Measurements from ENCODE around the gene SCO2.
"Not testable (repeated sequence)": the region's sequence is repeated elsewhere in the genome, so short reads cannot be mapped to it uniquely, and the experiment has no call there.

The SCO2 gene

DNA sequence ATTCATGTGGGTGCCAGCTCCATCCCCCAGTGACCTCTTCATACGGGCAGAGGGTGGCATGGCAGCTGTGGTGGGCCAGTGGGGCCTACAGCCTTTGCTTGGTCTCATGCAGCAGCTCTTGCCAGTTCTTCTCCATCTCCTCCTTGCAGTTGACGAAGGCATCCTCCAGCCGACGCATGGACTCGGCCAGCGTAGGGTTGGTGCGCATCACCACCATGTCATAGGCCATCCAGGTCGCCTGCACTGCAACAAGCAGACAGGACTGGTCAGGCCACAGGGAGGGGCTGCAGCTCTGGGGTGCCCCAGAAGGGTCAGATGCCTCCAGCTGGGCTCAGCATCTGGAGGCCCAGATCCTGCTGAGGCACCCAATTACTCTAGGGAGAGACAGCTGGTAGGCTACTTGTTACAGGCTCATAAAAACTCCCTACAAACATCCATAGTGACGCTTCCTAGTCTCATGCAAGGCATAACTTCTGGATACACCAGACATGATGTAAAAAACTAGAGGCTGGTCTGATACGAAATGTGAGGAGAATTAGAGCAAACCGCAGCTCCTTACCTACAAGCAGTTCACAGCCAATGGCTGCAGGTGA lies 25.9 kb upstream of the SCO2 start:
- no peak for DNase-seq (ENCODE audit: low read depth)

DNA sequence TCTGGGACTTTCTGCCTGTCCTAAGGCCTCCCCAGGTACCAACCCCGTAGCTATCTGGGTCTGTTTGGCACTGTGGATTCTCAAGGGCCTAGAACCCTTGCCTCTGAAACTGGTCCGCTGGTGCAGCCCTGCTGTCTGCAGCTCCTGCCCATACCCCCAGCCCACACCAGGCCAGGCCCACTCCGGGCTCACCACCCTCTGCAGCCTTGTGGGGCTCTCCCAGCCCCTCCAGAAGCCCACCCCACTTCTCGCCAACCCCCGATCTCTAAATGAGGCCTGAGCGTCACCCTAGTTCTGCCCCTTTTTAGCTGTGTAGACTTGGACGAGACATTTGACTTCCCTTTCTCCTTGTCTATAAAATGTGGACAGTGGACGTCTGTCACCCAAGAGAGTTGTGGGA lies 25.0 kb upstream of the SCO2 start:
- no peak for DNase-seq (ENCODE audit: low read depth)

GRCh38 chr22:50548921-50549790 lies 23.8 kb upstream of the SCO2 start:
- no peak for DNase-seq (ENCODE audit: low read depth)

DNA sequence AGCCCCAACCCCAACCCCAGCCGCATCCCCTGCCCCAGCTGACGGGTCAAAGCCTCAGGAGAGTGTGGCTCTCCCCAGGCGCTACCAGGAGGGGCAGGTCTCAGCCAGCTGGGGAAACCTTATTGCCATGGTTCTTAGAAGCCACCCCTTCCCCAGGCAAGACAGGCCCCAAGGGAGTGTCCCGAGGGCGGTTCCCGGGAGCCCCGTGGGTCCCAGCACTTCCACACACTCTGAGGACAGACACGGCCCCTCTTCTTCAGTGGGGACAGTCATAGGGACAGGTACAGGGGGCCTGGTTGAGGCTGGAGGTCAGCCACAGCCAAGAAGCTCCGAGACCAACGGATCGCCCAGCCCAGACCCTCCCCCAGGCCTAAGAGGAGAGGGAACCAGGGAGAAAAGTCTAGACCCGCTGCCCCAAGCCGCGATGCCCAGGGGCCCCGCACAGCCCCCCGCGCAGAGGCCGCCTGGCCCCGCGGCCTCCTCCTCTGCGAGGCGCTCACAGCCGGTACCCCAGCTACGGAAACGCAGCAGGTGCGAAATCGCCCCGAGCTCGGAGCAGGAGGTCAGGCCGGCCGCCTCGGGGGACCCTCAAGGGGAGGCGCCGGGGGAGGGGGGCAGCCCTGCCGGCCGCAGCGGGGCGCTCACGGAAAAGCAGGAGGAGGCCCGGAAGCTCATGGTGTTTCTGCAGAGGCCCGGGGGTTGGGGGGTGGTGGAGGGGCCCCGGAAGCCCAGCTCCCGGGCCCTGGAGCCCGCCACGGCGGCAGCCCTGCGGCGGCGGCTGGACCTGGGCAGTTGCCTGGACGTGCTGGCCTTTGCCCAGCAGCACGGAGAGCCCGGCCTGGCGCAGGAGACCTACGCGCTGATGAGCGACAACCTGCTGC lies 22.9 kb upstream of the SCO2 start:
- no peak for DNase-seq (ENCODE audit: low read depth)

DNA sequence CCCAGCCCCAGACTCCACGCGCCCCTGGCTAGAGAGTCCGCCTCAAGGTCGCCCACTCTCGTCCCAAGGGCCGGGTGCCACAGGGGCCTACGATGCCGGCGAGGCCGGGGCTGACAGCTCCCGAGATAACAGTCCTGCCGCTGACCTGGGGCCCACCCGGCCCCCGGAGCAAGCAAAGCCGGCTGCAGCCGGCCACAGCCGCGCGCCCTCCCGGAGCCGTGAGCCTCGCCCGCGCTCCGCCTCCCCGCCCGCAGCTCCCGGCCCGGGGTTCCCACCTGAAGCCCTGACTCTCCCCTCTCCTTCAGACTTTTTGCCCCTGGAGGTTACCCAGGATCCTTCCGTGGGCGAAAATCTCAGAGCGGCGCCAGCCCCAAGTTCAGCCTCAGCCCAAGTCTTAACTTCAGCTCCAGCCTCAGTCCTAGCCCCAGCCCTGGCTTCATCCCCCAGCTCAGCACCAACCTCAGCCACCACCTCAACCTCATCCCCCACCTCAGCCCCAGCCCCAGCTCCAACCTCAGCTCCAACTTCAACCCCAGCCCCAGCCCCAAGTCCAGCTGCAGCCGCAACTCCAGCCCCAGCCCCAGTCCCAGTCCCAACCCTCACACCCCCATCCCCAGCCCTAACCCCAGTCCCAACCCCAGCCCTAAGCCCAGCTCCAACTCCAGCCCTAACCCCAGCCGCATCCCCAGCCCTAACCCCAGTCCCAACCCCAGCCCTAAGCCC lies 22.0 kb upstream of the SCO2 start:
- DNase-seq (ENCODE audit: low read depth), result no peak

- DNase-seq (ENCODE audit: low read depth), result no peak
These were observed 21.2 kb upstream of the SCO2 start for GRCh38 chr22:50546326-50547262.

- DNase-seq (ENCODE audit: low read depth), result no peak
These were observed 20.3 kb upstream of the SCO2 start, which contains the start of gene KLHDC7B for GRCh38 chr22:50545522-50546325. KLHDC7B (plus strand) TSS chr22:50545899; CDS start chr22:50546244, 345 bp downstream.

DNA sequence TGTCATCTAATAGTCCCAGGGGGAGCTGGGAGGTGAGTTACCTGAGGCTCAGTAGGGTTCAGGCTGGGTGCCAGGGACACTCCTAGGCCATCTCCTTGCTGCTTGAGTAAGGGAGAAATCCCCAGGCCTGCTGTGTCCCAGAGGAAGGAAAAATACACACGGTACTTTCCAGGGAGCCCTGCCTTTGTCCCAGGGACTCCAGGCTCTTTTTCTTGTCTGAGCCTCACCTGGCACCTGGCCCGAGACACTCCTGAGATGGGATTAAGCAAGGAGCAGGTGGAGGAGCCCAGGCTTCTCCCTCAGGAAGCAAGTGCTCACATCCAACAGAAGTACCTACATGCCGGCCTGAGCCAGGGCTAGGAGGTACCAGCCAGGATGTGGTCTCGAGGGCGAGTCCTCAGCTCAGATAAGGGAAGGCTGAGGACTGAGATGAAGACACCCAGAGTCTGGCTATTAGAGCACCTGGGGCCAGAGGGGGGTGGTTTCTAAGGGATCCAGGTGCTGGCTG lies 19.4 kb upstream of the SCO2 start:
- DNase-seq (ENCODE audit: low read depth), result no peak

GRCh38 chr22:50544078-50544745 lies 18.8 kb upstream of the SCO2 start:
- DNase-seq (ENCODE audit: low read depth), result no peak

GRCh38 chr22:50542416-50542927 lies 17.1 kb upstream of the SCO2 start:
- no peak for DNase-seq (ENCODE audit: low read depth)

DNA sequence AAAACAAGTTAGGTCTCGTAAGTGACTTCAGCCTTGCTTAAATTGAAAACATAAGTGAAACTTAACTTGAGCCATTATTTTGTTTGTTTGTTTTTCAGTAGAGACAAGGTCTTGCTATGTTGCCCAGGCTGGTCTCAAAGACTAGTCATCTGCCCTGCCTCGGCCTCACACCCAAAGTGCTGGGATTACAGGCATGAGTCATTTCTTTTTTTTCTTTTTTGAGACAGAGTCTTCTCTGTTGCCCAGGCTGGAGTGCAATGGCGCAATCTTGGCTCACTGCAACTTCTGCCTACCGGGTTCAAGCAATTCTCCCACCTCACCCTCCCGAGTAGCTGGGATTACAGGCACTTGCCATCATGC lies 16.2 kb upstream of the SCO2 start:
- not testable (repeated sequence) for DNase-seq (ENCODE audit: low read depth)

DNA sequence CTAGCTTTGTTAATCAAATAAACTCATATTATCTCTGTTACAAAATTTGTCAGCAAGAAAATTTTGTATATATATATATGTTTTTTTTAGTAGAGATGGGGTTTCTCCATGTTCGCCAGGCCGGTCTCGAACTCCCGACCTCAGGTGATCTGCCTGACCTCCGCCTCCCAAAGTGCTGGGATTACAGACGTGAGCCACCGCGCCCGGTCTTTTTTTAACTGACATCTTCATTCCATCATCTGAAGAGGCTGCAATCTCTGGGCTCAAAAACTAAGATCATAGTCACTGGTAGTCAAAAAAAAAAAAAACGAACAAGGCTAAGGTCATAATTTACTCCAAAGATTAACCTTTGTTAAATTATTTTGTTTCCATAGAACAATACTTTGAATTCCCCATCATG lies 15.0 kb upstream of the SCO2 start:
- DNase-seq (ENCODE audit: low read depth), result no peak

GRCh38 chr22:50537765-50538164 lies 12.4 kb upstream of the SCO2 start:
- no peak for DNase-seq (ENCODE audit: low read depth)

- no peak for DNase-seq (ENCODE audit: low read depth)
These were observed 10.8 kb upstream of the SCO2 start for GRCh38 chr22:50536226-50536625.

DNA sequence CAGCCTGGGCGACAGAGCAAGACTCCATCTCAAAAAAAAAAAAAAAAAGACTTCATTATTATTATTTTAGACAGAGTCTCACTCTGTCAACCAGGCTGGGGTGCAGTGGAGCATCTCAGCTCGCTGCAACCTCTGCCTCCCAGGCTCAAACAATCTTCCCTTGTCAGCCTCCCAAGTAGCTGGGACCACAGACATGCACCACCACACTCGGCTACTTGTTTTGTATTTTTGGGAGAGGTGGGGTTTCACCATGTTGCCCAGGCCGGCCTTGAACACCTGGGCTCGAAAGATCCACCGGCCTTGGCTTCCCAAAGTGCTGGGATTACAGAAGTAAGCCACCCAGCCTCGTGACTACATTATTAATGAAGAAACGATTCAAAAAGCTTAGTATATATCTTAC lies 9.7 kb upstream of the SCO2 start:
- DNase-seq (ENCODE audit: low read depth), result no peak

- DNase-seq (ENCODE audit: low read depth), result not testable (repeated sequence)
These were observed 8.7 kb upstream of the SCO2 start for GRCh38 chr22:50533856-50534711.

DNA sequence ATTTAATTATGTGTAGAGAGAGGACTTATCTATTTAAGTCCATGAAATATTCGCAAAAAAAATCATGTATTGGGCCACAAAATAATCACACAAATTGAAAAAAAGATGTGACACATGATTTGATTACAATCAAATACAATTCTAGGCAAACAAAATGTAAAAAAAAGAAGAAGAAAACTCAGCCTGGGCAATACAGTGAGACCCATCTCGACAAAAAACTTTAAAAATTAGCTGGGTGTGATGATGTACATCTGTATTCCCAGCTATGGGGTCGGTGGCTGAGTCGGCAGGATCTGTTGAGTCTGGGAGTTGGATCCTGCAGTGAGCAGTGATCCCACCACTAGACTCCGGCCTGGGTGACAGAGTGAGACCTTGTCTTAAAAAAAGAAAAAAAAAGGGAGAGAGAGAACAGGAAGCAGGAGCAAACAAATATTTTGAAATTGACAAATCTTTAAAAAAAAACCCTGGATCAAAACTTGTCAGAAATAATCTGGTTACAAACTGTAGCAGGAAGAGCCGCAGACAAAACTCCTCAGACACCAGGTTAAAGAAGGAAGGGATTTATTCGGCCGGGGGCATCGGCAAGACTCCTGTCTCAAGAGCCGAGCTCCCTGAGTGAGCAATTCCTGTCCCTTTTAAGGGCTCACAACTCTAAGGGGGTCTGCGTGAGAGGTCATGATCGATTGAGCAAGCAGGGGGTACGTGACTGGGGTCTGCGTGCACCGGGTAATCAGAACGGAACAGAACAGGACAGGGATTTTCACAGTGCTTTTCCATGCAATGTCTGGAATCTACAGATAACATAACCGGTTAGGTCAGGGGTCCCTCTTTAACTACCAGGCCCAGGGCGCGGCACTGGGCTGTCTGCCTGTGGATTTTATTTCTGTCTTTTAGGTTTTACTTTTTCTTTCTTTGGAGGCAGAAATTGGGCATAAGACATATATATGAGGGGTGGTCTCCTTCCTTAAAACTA lies 7.7 kb upstream of the SCO2 start:
- DNase-seq (ENCODE audit: low read depth), result no peak

All from HS-5 (cell line).